Measurements from ENCODE around the gene TNPO3.
"Not testable (repeated sequence)": the region's sequence is repeated elsewhere in the genome, so short reads cannot be mapped to it uniquely, and the experiment has no call there.

Gene TNPO3

GRCh38 chr7:129007572-129007971 lies 47.3 kb downstream of the TNPO3 start:
- Histone ChIP-seq H3K36me3 (ENCODE audit: low read depth) (peaks cover 66% of the 10 kb centered on the region), H3K4me3 (ENCODE audit: severe bottlenecking) (no peak overlapping the region), H3K9me3 (ENCODE audit: severe bottlenecking) (no peaks in the 10 kb centered on the region), H3K27me3 (ENCODE audit: insufficient read depth, poor library complexity, severe bottlenecking) (no peaks in the 10 kb centered on the region), H3K27ac (ENCODE audit: poor library complexity, severe bottlenecking) (no peak overlapping the region), H3K4me1 (ENCODE audit: insufficient read depth, poor library complexity, severe bottlenecking) (no peaks in the 10 kb centered on the region)
- ATAC-seq (ENCODE audit: low read depth) = no peak
- DNase-seq (ENCODE audit: low spot score) = no peak
- no peak for TF ChIP-seq CTCF (IDR thresholded peaks at IDR 0.05; ENCODE audit: poor library complexity, severe bottlenecking)

DNA sequence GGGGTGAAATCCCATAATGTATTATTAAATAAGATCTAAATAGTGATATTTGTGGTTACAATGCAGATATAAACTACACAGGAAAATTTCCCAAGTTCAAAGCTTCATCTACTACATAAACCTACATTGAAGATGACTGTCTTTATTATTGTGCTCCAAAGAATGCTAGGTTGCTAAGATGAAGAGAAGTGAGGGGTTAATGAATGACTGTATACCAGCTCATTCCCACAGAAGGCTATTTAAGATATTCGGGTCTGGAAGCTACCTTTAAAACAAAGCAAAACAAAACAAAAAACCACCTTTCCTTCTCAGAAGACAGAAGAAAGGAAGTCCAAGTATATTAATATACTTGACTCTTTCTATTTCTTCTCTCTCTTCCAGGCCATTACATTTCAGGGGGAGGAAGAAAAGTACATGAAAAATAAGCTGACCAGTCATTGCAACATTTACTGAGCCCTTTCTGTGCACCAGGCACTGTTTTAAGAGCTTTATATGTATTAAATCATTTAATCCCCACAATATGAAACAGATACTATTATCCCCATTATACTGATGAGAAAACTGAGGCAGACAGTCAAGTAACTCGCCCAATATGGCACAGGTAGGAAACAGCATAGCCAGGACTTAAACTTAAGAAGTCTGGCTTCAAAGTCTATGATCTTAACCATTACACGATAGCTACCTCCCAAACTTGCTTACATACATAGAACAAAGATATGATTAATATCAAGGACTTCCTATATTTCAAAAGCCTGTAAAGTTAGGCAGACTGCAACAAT lies 48.1 kb downstream of the TNPO3 start:
- H3K9me3 ChIP-seq (ENCODE audit: severe bottlenecking) = no peaks in the 10 kb centered on the region
- no peak overlapping the region for H3K27ac ChIP-seq (ENCODE audit: poor library complexity, severe bottlenecking)
- DNase-seq (ENCODE audit: low spot score) = no peak
- no peak for ATAC-seq (ENCODE audit: low read depth)
- H3K36me3 ChIP-seq (ENCODE audit: low read depth) = peaks cover 67% of the 10 kb centered on the region
- no peaks in the 10 kb centered on the region for H3K4me1 ChIP-seq (ENCODE audit: insufficient read depth, poor library complexity, severe bottlenecking)
- TF ChIP-seq CTCF (IDR thresholded peaks at IDR 0.05; ENCODE audit: poor library complexity, severe bottlenecking) = no peak
- H3K27me3 ChIP-seq (ENCODE audit: insufficient read depth, poor library complexity, severe bottlenecking) = no peaks in the 10 kb centered on the region
- H3K4me3 ChIP-seq (ENCODE audit: severe bottlenecking) = no peak overlapping the region

GRCh38 chr7:129005186-129005585 lies 49.7 kb downstream of the TNPO3 start:
- H3K27me3 ChIP-seq (ENCODE audit: insufficient read depth, poor library complexity, severe bottlenecking) = no peaks in the 10 kb centered on the region
- H3K9me3 ChIP-seq (ENCODE audit: severe bottlenecking) = no peaks in the 10 kb centered on the region
- no peak overlapping the region for H3K27ac ChIP-seq (ENCODE audit: poor library complexity, severe bottlenecking)
- H3K36me3 ChIP-seq (ENCODE audit: low read depth) = peaks cover 74% of the 10 kb centered on the region
- no peak overlapping the region for H3K4me3 ChIP-seq (ENCODE audit: severe bottlenecking)
- H3K4me1 ChIP-seq (ENCODE audit: insufficient read depth, poor library complexity, severe bottlenecking) = no peaks in the 10 kb centered on the region
- ATAC-seq (ENCODE audit: low read depth) (no peak), DNase-seq (ENCODE audit: low spot score) (no peak)
- no peak for TF ChIP-seq CTCF (IDR thresholded peaks at IDR 0.05; ENCODE audit: poor library complexity, severe bottlenecking)

GRCh38 chr7:128997181-128997580 lies 57.7 kb downstream of the TNPO3 start:
- no peak overlapping the region for H3K27ac ChIP-seq (ENCODE audit: poor library complexity, severe bottlenecking)
- ATAC-seq (ENCODE audit: low read depth) (no peak), DNase-seq (ENCODE audit: low spot score) (no peak)
- no peak overlapping the region for H3K4me3 ChIP-seq (ENCODE audit: severe bottlenecking)
- H3K27me3 ChIP-seq (ENCODE audit: insufficient read depth, poor library complexity, severe bottlenecking) = no peaks in the 10 kb centered on the region
- peaks cover 82% of the 10 kb centered on the region for H3K36me3 ChIP-seq (ENCODE audit: low read depth)
- no peak for TF ChIP-seq CTCF (IDR thresholded peaks at IDR 0.05; ENCODE audit: poor library complexity, severe bottlenecking)
- H3K4me1 ChIP-seq (ENCODE audit: insufficient read depth, poor library complexity, severe bottlenecking) = no peaks in the 10 kb centered on the region
- H3K9me3 ChIP-seq (ENCODE audit: severe bottlenecking) = no peaks in the 10 kb centered on the region

DNA sequence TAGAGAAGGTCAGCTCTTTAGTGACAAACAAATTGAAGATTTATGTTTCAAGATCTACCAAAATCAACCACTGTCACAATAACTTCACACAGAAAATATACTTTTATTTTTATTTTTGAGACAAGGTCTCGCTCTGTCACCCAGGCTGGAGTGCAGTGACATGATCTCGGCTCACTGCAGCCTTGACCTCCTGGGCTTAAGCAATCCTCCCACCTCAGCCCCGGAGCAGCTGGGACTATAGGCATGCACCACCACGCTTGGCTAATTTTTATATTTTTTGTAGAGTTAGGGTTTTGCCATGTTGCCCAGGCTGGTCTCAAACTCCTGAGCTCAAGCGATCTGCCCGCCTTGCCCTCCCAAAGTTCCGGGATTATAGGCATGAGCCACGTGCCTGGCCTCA lies 60.4 kb downstream of the TNPO3 start:
- ATAC-seq (ENCODE audit: low read depth); DNase-seq (ENCODE audit: low spot score); H3K9me3 ChIP-seq (ENCODE audit: severe bottlenecking); H3K4me3 ChIP-seq (ENCODE audit: severe bottlenecking); H3K27ac ChIP-seq (ENCODE audit: poor library complexity, severe bottlenecking); H3K4me1 ChIP-seq (ENCODE audit: insufficient read depth, poor library complexity, severe bottlenecking); H3K27me3 ChIP-seq (ENCODE audit: insufficient read depth, poor library complexity, severe bottlenecking): not testable (repeated sequence)
- peaks cover 82% of the 10 kb centered on the region for H3K36me3 ChIP-seq (ENCODE audit: low read depth)
